ENCODE measurements around the gene AFG1L. TPM values are rescaled to one million over a fixed set of nuclear protein-coding genes. Genes with fewer than 3 reads are reported as not detected.

Gene AFG1L
- total and polyA plus RNA-seq, 2 donors (not counting 1 experiment from before 2014, with no cell fraction given) = 1.7 to 5.4 TPM

- Histone ChIP-seq H3K27me3 (ENCODE audit: control insufficient read depth, insufficient read depth, low read length) (no peaks in the 10 kb centered on the region), H3K27ac (ENCODE audit: insufficient read depth, low read length) (no peak overlapping the region), H4K20me1 (ENCODE audit: control insufficient read depth, extremely low read depth, insufficient read depth, low read length) (no peaks in the 10 kb centered on the region), H3K36me3 (ENCODE audit: control insufficient read depth, insufficient read depth, low read length) (no peaks in the 10 kb centered on the region), H3K4me2 (ENCODE audit: extremely low read depth, insufficient read depth, low read length) (no peak overlapping the region), H3K9me3 (ENCODE audit: control insufficient read depth, insufficient read depth, low read depth, low read length) (no peaks in the 10 kb centered on the region), H3K4me3 (replicated peaks in 1 of 4; ENCODE audit: control extremely low read depth in 1 of 4, insufficient read depth in 1 of 4, low read depth in 3 of 4, low read length in 4 of 4) (no peak overlapping the region), H3K9ac (ENCODE audit: insufficient read depth, low read length) (no peak overlapping the region), H3K79me2 (ENCODE audit: control insufficient read depth, insufficient read depth, low read length) (no peaks in the 10 kb centered on the region), H3K4me1 (ENCODE audit: control insufficient read depth, extremely low read depth, insufficient read depth, low read length) (no peaks in the 10 kb centered on the region), H2AFZ (ENCODE audit: low read length) (no peak overlapping the region)
- no peak for DNase-seq (ENCODE audit: low read depth in 2 of 2)
- TF ChIP-seq EZH2 (IDR thresholded peaks at IDR 0.05; ENCODE audit: low read length, missing control alignments) (no peak), CTCF (conservative IDR thresholded peaks at IDR 0.05 in 1 of 2, IDR thresholded peaks at IDR 0.05 in 1 of 2; ENCODE audit: low read depth in 1 of 2, low read length in 2 of 2) (no peak)
Measured at GRCh38 chr6:108476847-108477430, 182.1 kb downstream of the AFG1L start.

GRCh38 chr6:108482559-108482958, 187.7 kb downstream of the AFG1L start:
- no peak overlapping the region for H3K4me2 ChIP-seq (ENCODE audit: extremely low read depth, insufficient read depth, low read length)
- no peaks in the 10 kb centered on the region for H3K9me3 ChIP-seq (ENCODE audit: control insufficient read depth, insufficient read depth, low read depth, low read length)
- H2AFZ ChIP-seq (ENCODE audit: low read length) = no peak overlapping the region
- no peaks in the 10 kb centered on the region for H3K79me2 ChIP-seq (ENCODE audit: control insufficient read depth, insufficient read depth, low read length)
- TF ChIP-seq EZH2 (IDR thresholded peaks at IDR 0.05; ENCODE audit: low read length, missing control alignments) = no peak
- TF ChIP-seq CTCF (conservative IDR thresholded peaks at IDR 0.05 in 1 of 2, IDR thresholded peaks at IDR 0.05 in 1 of 2; ENCODE audit: low read depth in 1 of 2, low read length in 2 of 2) = no peak
- H3K27me3 ChIP-seq (ENCODE audit: control insufficient read depth, insufficient read depth, low read length) = no peaks in the 10 kb centered on the region
- H3K4me1 ChIP-seq (ENCODE audit: control insufficient read depth, extremely low read depth, insufficient read depth, low read length) = no peaks in the 10 kb centered on the region
- no peaks in the 10 kb centered on the region for H3K36me3 ChIP-seq (ENCODE audit: control insufficient read depth, insufficient read depth, low read length)
- H3K27ac ChIP-seq (ENCODE audit: insufficient read depth, low read length) = no peak overlapping the region
- H4K20me1 ChIP-seq (ENCODE audit: control insufficient read depth, extremely low read depth, insufficient read depth, low read length) = no peaks in the 10 kb centered on the region
- no peak overlapping the region for H3K4me3 ChIP-seq (replicated peaks in 1 of 4; ENCODE audit: control extremely low read depth in 1 of 4, insufficient read depth in 1 of 4, low read depth in 3 of 4, low read length in 4 of 4)
- DNase-seq (ENCODE audit: low read depth in 2 of 2) = no peak
- no peak overlapping the region for H3K9ac ChIP-seq (ENCODE audit: insufficient read depth, low read length)

- Histone ChIP-seq H3K36me3 (ENCODE audit: control insufficient read depth, insufficient read depth, low read length) (no peaks in the 10 kb centered on the region), H3K4me1 (ENCODE audit: control insufficient read depth, extremely low read depth, insufficient read depth, low read length) (no peaks in the 10 kb centered on the region)
Measured at GRCh38 chr6:108484016-108484415, 189.2 kb downstream of the AFG1L start.

More at GRCh38 chr6:108484016-108484415, 189.2 kb downstream of the AFG1L start:
- H3K79me2 ChIP-seq (ENCODE audit: control insufficient read depth, insufficient read depth, low read length) = no peaks in the 10 kb centered on the region
- H2AFZ ChIP-seq (ENCODE audit: low read length) = no peak overlapping the region
- no peak overlapping the region for H3K27ac ChIP-seq (ENCODE audit: insufficient read depth, low read length)
- no peaks in the 10 kb centered on the region for H3K27me3 ChIP-seq (ENCODE audit: control insufficient read depth, insufficient read depth, low read length)
- H3K9ac ChIP-seq (ENCODE audit: insufficient read depth, low read length) = no peak overlapping the region
- no peak overlapping the region for H3K4me2 ChIP-seq (ENCODE audit: extremely low read depth, insufficient read depth, low read length)
- no peaks in the 10 kb centered on the region for H4K20me1 ChIP-seq (ENCODE audit: control insufficient read depth, extremely low read depth, insufficient read depth, low read length)
- H3K4me3 ChIP-seq (replicated peaks in 1 of 4; ENCODE audit: control extremely low read depth in 1 of 4, insufficient read depth in 1 of 4, low read depth in 3 of 4, low read length in 4 of 4) = no peak overlapping the region
- no peak for TF ChIP-seq EZH2 (IDR thresholded peaks at IDR 0.05; ENCODE audit: low read length, missing control alignments)
- TF ChIP-seq CTCF (conservative IDR thresholded peaks at IDR 0.05 in 1 of 2, IDR thresholded peaks at IDR 0.05 in 1 of 2; ENCODE audit: low read depth in 1 of 2, low read length in 2 of 2) = no peak
- DNase-seq (ENCODE audit: low read depth in 2 of 2) = peak in 1 of 2 donors; percentile 41
- H3K9me3 ChIP-seq (ENCODE audit: control insufficient read depth, insufficient read depth, low read depth, low read length) = no peaks in the 10 kb centered on the region
